Neural progenitor cell (in vitro differentiated cells): Measurements from ENCODE around the gene TRA2B. TPM values are rescaled to one million over a fixed set of nuclear protein-coding genes. Genes with fewer than 3 reads are reported as not detected.
"Not testable (repeated sequence)": the region's sequence is repeated elsewhere in the genome, so short reads cannot be mapped to it uniquely, and the experiment has no call there.

Experiments
- DNase-seq: peaks from one replicate; pipeline ENCODE4 v3.0.0-alpha.2; 2016; ENCODE audit warnings: low spot score
- H2AFZ ChIP-seq: fragments of 200-600 bp; sonication (generic); replicated peaks from 2 replicates; pipeline ENCODE4 v1.6.1; 2016; ENCODE audit warnings: antibody characterized with exemption
- H3F3A ChIP-seq: fragments of 200-600 bp; sonication (generic); 2 replicates; pipeline ENCODE4 v1.6.1; 2016; ENCODE audit warnings: antibody characterized with exemption, low read depth
- H3K27ac ChIP-seq: fragments of 200-600 bp; sonication (generic); 2 replicates; pipeline ENCODE4 v1.5.1; 2016; ENCODE audit warnings: mild to moderate bottlenecking
- H3K27me3 ChIP-seq: fragments of 200-600 bp; sonication (generic); 2 replicates; pipeline ENCODE4 v1.6.1; 2016; ENCODE audit warnings: mild to moderate bottlenecking, moderate library complexity
- H3K36me3 ChIP-seq: fragments of 200-600 bp; sonication (generic); 2 replicates; pipeline ENCODE4 v1.5.1; 2016
- H3K4me1 ChIP-seq: fragments of 200-600 bp; sonication (generic); 2 replicates; pipeline ENCODE4 v1.6.1; 2016; ENCODE audit warnings: mixed run types
- H3K4me2 ChIP-seq: fragments of 200-600 bp; sonication (generic); 2 replicates; pipeline ENCODE4 v1.6.1; 2016
- H3K4me3 ChIP-seq: fragments of 200-600 bp; sonication (generic); 2 replicates; pipeline ENCODE4 v1.5.1; 2016
- H3K79me2 ChIP-seq: fragments of 200-600 bp; sonication (generic); 2 replicates; pipeline ENCODE4 v1.6.1; 2016; ENCODE audit warnings: low read depth
- H3K9ac ChIP-seq: fragments of 200-600 bp; sonication (generic); 2 replicates; pipeline ENCODE4 v1.6.1; 2016
- H3K9me3 ChIP-seq: fragments of 200-600 bp; sonication (generic); 2 replicates; pipeline ENCODE4 v1.5.1; 2016; ENCODE audit warnings: low read depth
- H4K20me1 ChIP-seq: fragments of 200-600 bp; sonication (generic); 2 replicates; pipeline ENCODE4 v1.6.1; 2016; ENCODE audit warnings: low read depth
- H3K27ac Mint-ChIP-seq: 3 replicates; pipeline ENCODE4 v1.8.0; 2021; ENCODE audit warnings: mixed read lengths
- H3K27me3 Mint-ChIP-seq: 2 replicates; pipeline ENCODE4 v1.8.0; 2022; ENCODE audit warnings: low read depth, mild to moderate bottlenecking, inconsistent platforms, moderate library complexity, mixed read lengths; ENCODE audit not compliant: insufficient read depth
- H3K36me3 Mint-ChIP-seq: 3 replicates; pipeline ENCODE4 v1.8.0; 2021; ENCODE audit warnings: mixed read lengths
- H3K4me1 Mint-ChIP-seq: 3 replicates; pipeline ENCODE4 v1.8.0; 2021; ENCODE audit warnings: mixed read lengths
- H3K4me3 Mint-ChIP-seq: 3 replicates; pipeline ENCODE4 v1.8.0; 2021; ENCODE audit warnings: mild to moderate bottlenecking, moderate library complexity, mixed read lengths
- H3K9me3 Mint-ChIP-seq: 3 replicates; pipeline ENCODE4 v1.8.0; 2020; ENCODE audit warnings: mixed read lengths
- CTCF ChIP-seq: fragments of 200-600 bp; sonication (generic); IDR thresholded peaks from 2 replicates; pipeline ENCODE4 v1.5.1; 2017; ENCODE audit warnings: antibody characterized with exemption, mild to moderate bottlenecking
- EZH2 ChIP-seq: fragments of 200-600 bp; sonication (generic); IDR thresholded peaks from 2 replicates; pipeline ENCODE4 v1.6.1; 2017; ENCODE audit warnings: antibody characterized with exemption, mild to moderate bottlenecking, moderate library complexity
- EZH2phosphoT487 ChIP-seq: fragments of 200-600 bp; sonication (generic); IDR thresholded peaks from 2 replicates; pipeline ENCODE4 v1.6.1; 2017; ENCODE audit warnings: antibody characterized with exemption
- total RNA-seq: library from RNA; depleted of rRNA; stranded (reverse); fragments of >200 nt; gene quantifications from 2 replicates; pipeline ENCODE4 v1.2.3, GENCODE V29; 2015; ENCODE audit warnings: low replicate concordance

TRA2B gene
- total RNA-seq, 1 donor from 2014 or later: 431 TPM

- not testable (repeated sequence) for H3K4me3 ChIP-seq, DNase-seq, H3K27ac Mint-ChIP-seq, H3K36me3 ChIP-seq, H3K9me3 ChIP-seq, H3K4me1 ChIP-seq, H3K4me2 ChIP-seq, H3K9me3 Mint-ChIP-seq, H3K4me1 Mint-ChIP-seq, H3K9ac ChIP-seq, H3K27me3 ChIP-seq, H2AFZ ChIP-seq, H3K27me3 Mint-ChIP-seq, H3K27ac ChIP-seq
- peaks cover 42% of the 10 kb centered on the region for H3F3A ChIP-seq
- H3K4me3 Mint-ChIP-seq: peak overlapping the region; percentile 38
- H3K79me2 ChIP-seq: peaks cover 12% of the 10 kb centered on the region
- peaks cover 10% of the 10 kb centered on the region for H3K36me3 Mint-ChIP-seq
- peaks cover 32% of the 10 kb centered on the region for H4K20me1 ChIP-seq
Observed at GRCh38 chr3:185909913-185910312, 27.9 kb downstream of the TRA2B start.

- Histone ChIP-seq H3K4me3 (no peak overlapping the region), H3K36me3 (no peaks in the 10 kb centered on the region), H3K4me1 (no peaks in the 10 kb centered on the region), H3K4me2 (no peak overlapping the region), H2AFZ (no peak overlapping the region), H3K27ac (no peak overlapping the region), H3K79me2 (no peaks in the 10 kb centered on the region), H3K9ac (no peak overlapping the region), H3K27me3 (no peaks in the 10 kb centered on the region), H3K9me3 (no peaks in the 10 kb centered on the region), H3F3A (no peaks in the 10 kb centered on the region), H4K20me1 (no peaks in the 10 kb centered on the region)
- Mint-ChIP-seq H3K27ac (no peak overlapping the region), H3K9me3 (no peaks in the 10 kb centered on the region), H3K27me3 (peaks cover 3% of the 10 kb centered on the region), H3K36me3 (no peaks in the 10 kb centered on the region), H3K4me3 (no peak overlapping the region), H3K4me1 (peaks cover 6% of the 10 kb centered on the region)
- no peak for DNase-seq
- no peak for TF ChIP-seq EZH2phosphoT487
- TF ChIP-seq CTCF: no peak
- TF ChIP-seq EZH2: no peak
Observed at GRCh38 chr3:185900228-185900627, 37.6 kb downstream of the TRA2B start.

- H3K4me2 ChIP-seq: no peak overlapping the region
- H3K4me1 ChIP-seq: no peaks in the 10 kb centered on the region
- Mint-ChIP-seq H3K4me1 (peaks cover 6% of the 10 kb centered on the region), H3K4me3 (no peak overlapping the region), H3K27ac (no peak overlapping the region), H3K9me3 (no peaks in the 10 kb centered on the region), H3K27me3 (no peaks in the 10 kb centered on the region), H3K36me3 (no peaks in the 10 kb centered on the region)
- H3K36me3 ChIP-seq: no peaks in the 10 kb centered on the region
- no peaks in the 10 kb centered on the region for H3K9me3 ChIP-seq
- H3F3A ChIP-seq: no peaks in the 10 kb centered on the region
- H3K27ac ChIP-seq: no peak overlapping the region
- H4K20me1 ChIP-seq: no peaks in the 10 kb centered on the region
- no peaks in the 10 kb centered on the region for H3K27me3 ChIP-seq
- H3K4me3 ChIP-seq: no peak overlapping the region
- H3K79me2 ChIP-seq: no peaks in the 10 kb centered on the region
- TF ChIP-seq CTCF (no peak), EZH2phosphoT487 (no peak), EZH2 (no peak)
- no peak overlapping the region for H2AFZ ChIP-seq
- no peak for DNase-seq
- no peak overlapping the region for H3K9ac ChIP-seq
Observed at GRCh38 chr3:185896636-185897035, 41.2 kb downstream of the TRA2B start.

GRCh38 chr3:185887066-185887465, 50.7 kb downstream of the TRA2B start:
- Mint-ChIP-seq H3K27ac (no peak overlapping the region), H3K4me1 (no peaks in the 10 kb centered on the region), H3K36me3 (no peaks in the 10 kb centered on the region), H3K9me3 (no peaks in the 10 kb centered on the region), H3K4me3 (no peak overlapping the region), H3K27me3 (peaks cover 2% of the 10 kb centered on the region)
- no peak for DNase-seq
- H3K9ac ChIP-seq: no peak overlapping the region
- H3K9me3 ChIP-seq: no peaks in the 10 kb centered on the region
- H3K4me1 ChIP-seq: no peaks in the 10 kb centered on the region
- no peak overlapping the region for H3K4me2 ChIP-seq
- TF ChIP-seq CTCF: no peak
- no peak for TF ChIP-seq EZH2
- no peak for TF ChIP-seq EZH2phosphoT487
- no peaks in the 10 kb centered on the region for H3K27me3 ChIP-seq
- H3F3A ChIP-seq: no peaks in the 10 kb centered on the region
- H2AFZ ChIP-seq: no peak overlapping the region
- no peak overlapping the region for H3K27ac ChIP-seq
- H3K36me3 ChIP-seq: no peaks in the 10 kb centered on the region
- no peaks in the 10 kb centered on the region for H4K20me1 ChIP-seq
- H3K4me3 ChIP-seq: no peak overlapping the region
- no peaks in the 10 kb centered on the region for H3K79me2 ChIP-seq
